ENCODE measurements around the gene EIF2B4. TPM values are rescaled to one million over a fixed set of nuclear protein-coding genes. Genes with fewer than 3 reads are reported as not detected.

Gene EIF2B4
- total RNA-seq (2014; rRNA removed; shearing (Covaris generic)), result 23.9 and 27.0 TPM in 2 replicates
- total RNA-seq (2022), result 32.9 and 33.1 TPM in 2 replicates
- Bru-seq, nascent RNA, result percentile 63 among the genes with signal in this experiment
- BruChase-seq, experiment 1, labeled RNA remaining after a 6-hour chase, result percentile 67 among the genes with signal in this experiment
- percentile 71 among the genes with signal in this experiment for BruChase-seq, experiment 2, labeled RNA remaining after a 2-hour chase
- long read RNA-seq, transcript EIF2B4-205 (13 exons, 1,608 nt), result minor isoform, 9 of 81 reads
- long read RNA-seq, transcript EIF2B4-201 (13 exons, 1,792 nt), result major isoform, 34 of 81 reads
- long read RNA-seq, partial matches to known transcripts, result 2 of 81 reads
- long read RNA-seq, other reads (novel, unspliced or antisense), result 32 of 81 reads

DNA sequence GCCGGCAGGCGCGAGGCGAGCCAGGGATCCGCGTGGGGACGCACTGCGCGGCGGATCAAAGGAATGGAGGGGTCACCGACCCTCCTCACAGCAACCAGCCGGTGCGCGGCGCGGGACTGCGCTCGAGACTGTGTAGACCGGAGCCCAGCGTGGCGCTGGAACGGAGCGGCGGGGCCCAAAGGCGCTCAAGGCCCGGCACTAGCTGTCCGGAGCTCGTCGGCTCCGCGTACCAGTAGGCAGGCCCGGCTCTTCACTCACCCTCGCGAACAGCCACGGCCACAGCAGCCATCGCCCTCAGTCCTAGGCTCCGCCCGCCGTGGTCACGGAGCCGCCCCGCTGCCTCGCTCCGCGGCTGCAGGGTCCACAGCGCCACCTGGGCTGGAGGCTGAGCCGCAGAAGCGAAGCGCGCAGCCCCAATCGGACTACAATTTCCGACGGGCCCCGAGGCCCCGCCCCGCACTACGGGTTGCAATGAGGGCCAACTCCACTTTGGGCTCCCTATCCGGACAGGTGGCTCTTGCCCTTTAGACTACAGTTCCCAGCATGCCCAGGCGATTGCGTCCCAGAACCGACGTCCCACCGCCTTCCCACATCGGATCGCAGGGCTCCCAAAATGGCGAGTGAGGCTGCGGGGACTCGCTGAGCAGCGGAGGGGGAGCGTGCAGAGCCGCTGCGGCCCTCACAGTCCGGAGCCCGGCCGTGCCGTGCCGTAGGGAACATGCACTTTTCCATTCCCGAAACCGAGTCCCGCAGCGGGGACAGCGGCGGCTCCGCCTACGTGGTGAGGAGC, at the start of gene EIF2B4, which contains the start of gene SNX17:
EIF2B4 (minus strand) TSS at position 313 of the 790 bp plus-strand sequence; CDS start at position 289, 24 bp downstream.
SNX17 (plus strand) TSS at position 591 of the 790 bp plus-strand sequence; CDS start at position 719, 128 bp downstream.
- POLR2A ChIA-PET, result interaction anchor here (0.6 to 2.2 kb wide), 6 partner anchors 10 to 59 kb away, joined by 3 to 18 read pairs (median 5); partner anchors contain the start of genes GTF3C2, NRBP1 and ZNF513
- Histone ChIP-seq H3K79me2 (ENCODE audit: insufficient read depth, low read depth, low read length) (peaks cover 35% of the 10 kb centered on the region), H3K4me1 (ENCODE audit: insufficient read depth, low read length, poor library complexity, severe bottlenecking) (peaks cover 27% of the 10 kb centered on the region), H3K4me2 (ENCODE audit: low read length) (peak within 1 kb of the TSS; percentile 100), H3K27ac (ENCODE audit: low read depth, low read length, poor library complexity, severe bottlenecking) (peak within 1 kb of the TSS; percentile 68), H3K9me2 (ENCODE audit: insufficient read depth, low read length) (no peaks in the 10 kb centered on the region), H3K36me3 (ENCODE audit: insufficient read depth, low read length) (peaks cover 67% of the 10 kb centered on the region), H3K9me3 (ENCODE audit: low read length) (no peaks in the 10 kb centered on the region), H4K20me1 (ENCODE audit: insufficient read depth, low read length) (no peaks in the 10 kb centered on the region), H2AFZ (ENCODE audit: low read length) (peak within 1 kb of the TSS; percentile 61), H3K4me3 (ENCODE audit: low read depth, low read length, poor library complexity, severe bottlenecking) (peak within 1 kb of the TSS; percentile 90)
- CTCF ChIA-PET (ENCODE audit: unreplicated experiment), result interaction anchor here (0.8 to 1.3 kb wide), 3 partner anchors 9 to 58 kb away, joined by 3 to 4 read pairs (median 4); partner anchors contain the start of genes MPV17 and NRBP1
- BruUV-seq (replicated peaks), result no TSS peak
- intact Hi-C loops (cut with micrococcal nuclease; ENCODE audit: unreplicated experiment), result loop anchor here (1.0 to 2.0 kb wide), 3 partner anchors 14 to 259 kb away; partner anchors contain the start of genes CCDC121, GPN1, GTF3C2 and MPV17
- TF ChIP-seq, protein P1, sequence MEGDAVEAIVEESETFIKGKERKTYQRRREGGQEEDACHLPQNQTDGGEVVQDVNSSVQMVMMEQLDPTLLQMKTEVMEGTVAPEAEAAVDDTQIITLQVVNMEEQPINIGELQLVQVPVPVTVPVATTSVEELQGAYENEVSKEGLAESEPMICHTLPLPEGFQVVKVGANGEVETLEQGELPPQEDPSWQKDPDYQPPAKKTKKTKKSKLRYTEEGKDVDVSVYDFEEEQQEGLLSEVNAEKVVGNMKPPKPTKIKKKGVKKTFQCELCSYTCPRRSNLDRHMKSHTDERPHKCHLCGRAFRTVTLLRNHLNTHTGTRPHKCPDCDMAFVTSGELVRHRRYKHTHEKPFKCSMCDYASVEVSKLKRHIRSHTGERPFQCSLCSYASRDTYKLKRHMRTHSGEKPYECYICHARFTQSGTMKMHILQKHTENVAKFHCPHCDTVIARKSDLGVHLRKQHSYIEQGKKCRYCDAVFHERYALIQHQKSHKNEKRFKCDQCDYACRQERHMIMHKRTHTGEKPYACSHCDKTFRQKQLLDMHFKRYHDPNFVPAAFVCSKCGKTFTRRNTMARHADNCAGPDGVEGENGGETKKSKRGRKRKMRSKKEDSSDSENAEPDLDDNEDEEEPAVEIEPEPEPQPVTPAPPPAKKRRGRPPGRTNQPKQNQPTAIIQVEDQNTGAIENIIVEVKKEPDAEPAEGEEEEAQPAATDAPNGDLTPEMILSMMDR (conservative IDR thresholded peaks at IDR 0.05; ENCODE audit: low read length), result peak; percentile 81
- TF ChIP-seq EZH2phosphoT487 (IDR thresholded peaks at IDR 0.05; ENCODE audit: borderline replicate concordance, low read depth, low read length), result no peak
- peak; percentile 99 for DNase-seq (ENCODE audit: low spot score)

DNA sequence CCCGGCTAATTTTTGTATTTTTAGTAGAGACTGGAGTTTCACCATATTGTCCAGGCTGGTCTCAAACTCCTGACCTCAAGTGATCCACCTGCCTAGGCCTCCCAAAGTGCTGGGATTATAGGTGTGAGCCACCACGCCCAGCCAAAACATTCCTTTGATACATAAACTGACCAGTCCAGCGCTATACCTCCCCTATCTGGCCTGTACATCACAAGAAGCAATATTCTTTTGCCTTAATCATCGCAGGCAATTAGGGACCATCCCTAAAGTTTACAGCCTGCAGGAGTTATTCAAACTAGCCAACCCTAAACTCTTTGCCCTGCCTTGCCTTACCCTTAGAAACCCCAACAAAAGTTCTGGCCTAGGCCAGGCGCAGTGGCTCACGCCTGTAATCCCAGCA, 46.0 kb upstream of the EIF2B4 start:
- ChIA-PET CTCF (ENCODE audit: unreplicated experiment) (no interaction called here), POLR2A (no interaction called here)
- Histone ChIP-seq H3K27ac (ENCODE audit: low read depth, low read length, poor library complexity, severe bottlenecking) (no peak overlapping the region), H3K4me1 (ENCODE audit: insufficient read depth, low read length, poor library complexity, severe bottlenecking) (no peaks in the 10 kb centered on the region), H3K4me2 (ENCODE audit: low read length) (no peak overlapping the region), H3K36me3 (ENCODE audit: insufficient read depth, low read length) (no peaks in the 10 kb centered on the region), H2AFZ (ENCODE audit: low read length) (no peak overlapping the region), H3K4me3 (ENCODE audit: low read depth, low read length, poor library complexity, severe bottlenecking) (no peak overlapping the region), H4K20me1 (ENCODE audit: insufficient read depth, low read length) (no peaks in the 10 kb centered on the region), H3K9me2 (ENCODE audit: insufficient read depth, low read length) (no peaks in the 10 kb centered on the region), H3K79me2 (ENCODE audit: insufficient read depth, low read depth, low read length) (no peaks in the 10 kb centered on the region), H3K9me3 (ENCODE audit: low read length) (no peaks in the 10 kb centered on the region)
- TF ChIP-seq EZH2phosphoT487 (IDR thresholded peaks at IDR 0.05; ENCODE audit: borderline replicate concordance, low read depth, low read length), result no peak
- TF ChIP-seq, protein P1 (conservative IDR thresholded peaks at IDR 0.05; ENCODE audit: low read length), result no peak
- BruUV-seq (replicated peaks), result no TSS peak
- no peak for DNase-seq (ENCODE audit: low spot score)
- intact Hi-C loops (cut with micrococcal nuclease; ENCODE audit: unreplicated experiment), result no loop called here

All from OCI-LY7 (cell line).